ENCODE measurements around the gene CAMK1D.

Gene CAMK1D

DNA sequence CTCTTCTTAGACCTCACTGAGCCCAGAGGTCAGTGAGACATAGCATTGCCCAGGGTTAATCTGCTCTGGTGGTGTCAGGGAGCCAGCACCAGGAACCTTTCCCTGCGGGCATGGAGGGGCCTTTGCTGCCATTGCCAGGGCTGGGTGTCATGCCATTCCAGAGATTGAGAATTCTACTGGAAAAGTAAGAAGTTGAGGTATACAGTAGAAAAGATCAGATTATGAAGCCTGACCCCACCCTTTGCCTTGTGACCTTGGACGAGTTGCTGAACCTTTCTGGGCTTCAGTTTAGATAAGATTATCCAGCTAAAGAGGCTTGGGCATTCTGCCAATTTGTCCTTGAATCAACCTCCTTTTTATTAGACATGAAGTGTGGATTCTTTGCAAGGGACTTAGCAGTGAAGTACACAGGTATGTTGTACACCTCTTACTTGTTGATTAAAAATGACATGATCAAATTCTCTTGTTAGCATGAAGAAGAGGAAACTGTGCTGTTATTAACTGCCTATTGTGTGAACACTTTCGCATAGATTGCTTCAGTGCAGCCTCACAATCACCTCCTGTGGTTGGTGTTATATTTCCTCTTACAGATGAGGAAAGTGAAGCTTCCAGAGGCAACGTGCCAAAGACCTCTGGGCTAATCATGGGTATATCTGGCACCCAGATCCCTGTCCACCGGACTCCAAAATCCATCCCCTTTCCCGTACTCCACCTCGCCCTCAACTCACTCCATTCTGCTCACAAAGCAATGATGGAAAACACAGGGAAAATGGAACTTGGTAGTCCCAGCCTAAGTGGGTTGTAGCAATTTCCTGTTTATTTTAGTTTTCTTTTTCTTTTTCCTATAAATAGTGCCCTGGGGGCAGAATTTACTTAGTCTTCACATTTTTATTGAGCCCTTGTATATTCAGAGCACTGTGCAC, 151.3 kb downstream of the CAMK1D start:
- CTCF ChIA-PET: interaction anchor here (1.3 kb wide), 1 partner anchor 138 kb away, joined by 3 read pairs; no protein-coding TSS in a partner anchor
- POLR2A ChIA-PET: no interaction called here
- Histone ChIP-seq H3K9me3 (ENCODE audit: control insufficient read depth, insufficient read depth, low read depth, low read length) (no peaks in the 10 kb centered on the region), H3K4me3 (ENCODE audit: low read depth, low read length) (no peak overlapping the region), H3K27ac (ENCODE audit: extremely low read depth, low read depth, low read length) (peak overlapping the region; percentile 54), H3K4me1 (ENCODE audit: control insufficient read depth, insufficient read depth, low read length) (peaks cover 34% of the 10 kb centered on the region), H3K36me3 (ENCODE audit: control insufficient read depth in 2 of 2, insufficient read depth in 1 of 2, low read length in 2 of 2) (no peaks in the 10 kb centered on the region)
- 0 out of 2 replicates have a peak, but pooled peaks have one; percentile 20 for TF ChIP-seq ZNF792 (tag by site-specific recombination; IDR thresholded peaks at IDR 0.05)
- TF ChIP-seq ZNF571 (tag by site-specific recombination; IDR thresholded peaks at IDR 0.05): no peak
- TF ChIP-seq ZNF221 (tag by site-specific recombination; IDR thresholded peaks at IDR 0.05; ENCODE audit: borderline replicate concordance): no peak
- TF ChIP-seq, protein P1, sequence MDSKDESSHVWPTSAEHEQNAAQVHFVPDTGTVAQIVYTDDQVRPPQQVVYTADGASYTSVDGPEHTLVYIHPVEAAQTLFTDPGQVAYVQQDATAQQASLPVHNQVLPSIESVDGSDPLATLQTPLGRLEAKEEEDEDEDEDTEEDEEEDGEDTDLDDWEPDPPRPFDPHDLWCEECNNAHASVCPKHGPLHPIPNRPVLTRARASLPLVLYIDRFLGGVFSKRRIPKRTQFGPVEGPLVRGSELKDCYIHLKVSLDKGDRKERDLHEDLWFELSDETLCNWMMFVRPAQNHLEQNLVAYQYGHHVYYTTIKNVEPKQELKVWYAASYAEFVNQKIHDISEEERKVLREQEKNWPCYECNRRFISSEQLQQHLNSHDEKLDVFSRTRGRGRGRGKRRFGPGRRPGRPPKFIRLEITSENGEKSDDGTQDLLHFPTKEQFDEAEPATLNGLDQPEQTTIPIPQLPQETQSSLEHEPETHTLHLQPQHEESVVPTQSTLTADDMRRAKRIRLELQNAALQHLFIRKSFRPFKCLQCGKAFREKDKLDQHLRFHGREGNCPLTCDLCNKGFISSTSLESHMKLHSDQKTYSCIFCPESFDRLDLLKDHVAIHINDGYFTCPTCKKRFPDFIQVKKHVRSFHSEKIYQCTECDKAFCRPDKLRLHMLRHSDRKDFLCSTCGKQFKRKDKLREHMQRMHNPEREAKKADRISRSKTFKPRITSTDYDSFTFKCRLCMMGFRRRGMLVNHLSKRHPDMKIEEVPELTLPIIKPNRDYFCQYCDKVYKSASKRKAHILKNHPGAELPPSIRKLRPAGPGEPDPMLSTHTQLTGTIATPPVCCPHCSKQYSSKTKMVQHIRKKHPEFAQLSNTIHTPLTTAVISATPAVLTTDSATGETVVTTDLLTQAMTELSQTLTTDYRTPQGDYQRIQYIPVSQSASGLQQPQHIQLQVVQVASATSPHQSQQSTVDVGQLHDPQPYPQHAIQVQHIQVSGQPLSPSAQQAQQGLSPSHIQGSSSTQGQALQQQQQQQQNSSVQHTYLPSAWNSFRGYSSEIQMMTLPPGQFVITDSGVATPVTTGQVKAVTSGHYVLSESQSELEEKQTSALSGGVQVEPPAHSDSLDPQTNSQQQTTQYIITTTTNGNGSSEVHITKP (tag by site-specific recombination; IDR thresholded peaks at IDR 0.05): 0 out of 2 replicates have a peak, but pooled peaks have one; percentile 8
- no peak for TF ChIP-seq ZNF626 (tag by site-specific recombination; IDR thresholded peaks at IDR 0.05)
- TF ChIP-seq KLF1 (tag by site-specific recombination; IDR thresholded peaks at IDR 0.05): peak; percentile 19; the same call in 1 of the 2 replicates
- TF ChIP-seq ZNF501 (tag by site-specific recombination; IDR thresholded peaks at IDR 0.05): 0 out of 2 replicates have a peak, but pooled peaks have one; percentile 30
- no peak for TF ChIP-seq ZSCAN23 (tag by site-specific recombination; IDR thresholded peaks at IDR 0.05)
- TF ChIP-seq FEZF1 (tag by site-specific recombination; IDR thresholded peaks at IDR 0.05): peak; percentile 34
- TF ChIP-seq, protein P2, sequence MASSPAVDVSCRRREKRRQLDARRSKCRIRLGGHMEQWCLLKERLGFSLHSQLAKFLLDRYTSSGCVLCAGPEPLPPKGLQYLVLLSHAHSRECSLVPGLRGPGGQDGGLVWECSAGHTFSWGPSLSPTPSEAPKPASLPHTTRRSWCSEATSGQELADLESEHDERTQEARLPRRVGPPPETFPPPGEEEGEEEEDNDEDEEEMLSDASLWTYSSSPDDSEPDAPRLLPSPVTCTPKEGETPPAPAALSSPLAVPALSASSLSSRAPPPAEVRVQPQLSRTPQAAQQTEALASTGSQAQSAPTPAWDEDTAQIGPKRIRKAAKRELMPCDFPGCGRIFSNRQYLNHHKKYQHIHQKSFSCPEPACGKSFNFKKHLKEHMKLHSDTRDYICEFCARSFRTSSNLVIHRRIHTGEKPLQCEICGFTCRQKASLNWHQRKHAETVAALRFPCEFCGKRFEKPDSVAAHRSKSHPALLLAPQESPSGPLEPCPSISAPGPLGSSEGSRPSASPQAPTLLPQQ (tag by site-specific recombination; IDR thresholded peaks at IDR 0.05): peak; percentile 49
- TF ChIP-seq, protein P3, sequence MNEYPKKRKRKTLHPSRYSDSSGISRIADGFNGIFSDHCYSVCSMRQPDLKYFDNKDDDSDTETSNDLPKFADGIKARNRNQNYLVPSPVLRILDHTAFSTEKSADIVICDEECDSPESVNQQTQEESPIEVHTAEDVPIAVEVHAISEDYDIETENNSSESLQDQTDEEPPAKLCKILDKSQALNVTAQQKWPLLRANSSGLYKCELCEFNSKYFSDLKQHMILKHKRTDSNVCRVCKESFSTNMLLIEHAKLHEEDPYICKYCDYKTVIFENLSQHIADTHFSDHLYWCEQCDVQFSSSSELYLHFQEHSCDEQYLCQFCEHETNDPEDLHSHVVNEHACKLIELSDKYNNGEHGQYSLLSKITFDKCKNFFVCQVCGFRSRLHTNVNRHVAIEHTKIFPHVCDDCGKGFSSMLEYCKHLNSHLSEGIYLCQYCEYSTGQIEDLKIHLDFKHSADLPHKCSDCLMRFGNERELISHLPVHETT (tag by site-specific recombination; IDR thresholded peaks at IDR 0.05): no peak
- TF ChIP-seq ZNF548 (tag by site-specific recombination; IDR thresholded peaks at IDR 0.05): no peak
- TF ChIP-seq ZFP37 (tag by site-specific recombination; IDR thresholded peaks at IDR 0.05): no peak
- TF ChIP-seq ZNF366 (tag by site-specific recombination; conservative IDR thresholded peaks at IDR 0.05): peak; percentile 90
- TF ChIP-seq ZFP69B (tag by site-specific recombination; IDR thresholded peaks at IDR 0.05): no peak
- peak; percentile 25; the same call in 1 of the 2 replicates for TF ChIP-seq ZBTB48 (tag by site-specific recombination; IDR thresholded peaks at IDR 0.05)
- TF ChIP-seq ZNF654 (tag by site-specific recombination; IDR thresholded peaks at IDR 0.05; ENCODE audit: low read depth): no peak
- no peak for TF ChIP-seq ZSCAN30 (tag by site-specific recombination; IDR thresholded peaks at IDR 0.05)
- TF ChIP-seq ZNF629 (tag by site-specific recombination; IDR thresholded peaks at IDR 0.05): peak; percentile 44; the same call in 1 of the 2 replicates
- TF ChIP-seq, protein P4, sequence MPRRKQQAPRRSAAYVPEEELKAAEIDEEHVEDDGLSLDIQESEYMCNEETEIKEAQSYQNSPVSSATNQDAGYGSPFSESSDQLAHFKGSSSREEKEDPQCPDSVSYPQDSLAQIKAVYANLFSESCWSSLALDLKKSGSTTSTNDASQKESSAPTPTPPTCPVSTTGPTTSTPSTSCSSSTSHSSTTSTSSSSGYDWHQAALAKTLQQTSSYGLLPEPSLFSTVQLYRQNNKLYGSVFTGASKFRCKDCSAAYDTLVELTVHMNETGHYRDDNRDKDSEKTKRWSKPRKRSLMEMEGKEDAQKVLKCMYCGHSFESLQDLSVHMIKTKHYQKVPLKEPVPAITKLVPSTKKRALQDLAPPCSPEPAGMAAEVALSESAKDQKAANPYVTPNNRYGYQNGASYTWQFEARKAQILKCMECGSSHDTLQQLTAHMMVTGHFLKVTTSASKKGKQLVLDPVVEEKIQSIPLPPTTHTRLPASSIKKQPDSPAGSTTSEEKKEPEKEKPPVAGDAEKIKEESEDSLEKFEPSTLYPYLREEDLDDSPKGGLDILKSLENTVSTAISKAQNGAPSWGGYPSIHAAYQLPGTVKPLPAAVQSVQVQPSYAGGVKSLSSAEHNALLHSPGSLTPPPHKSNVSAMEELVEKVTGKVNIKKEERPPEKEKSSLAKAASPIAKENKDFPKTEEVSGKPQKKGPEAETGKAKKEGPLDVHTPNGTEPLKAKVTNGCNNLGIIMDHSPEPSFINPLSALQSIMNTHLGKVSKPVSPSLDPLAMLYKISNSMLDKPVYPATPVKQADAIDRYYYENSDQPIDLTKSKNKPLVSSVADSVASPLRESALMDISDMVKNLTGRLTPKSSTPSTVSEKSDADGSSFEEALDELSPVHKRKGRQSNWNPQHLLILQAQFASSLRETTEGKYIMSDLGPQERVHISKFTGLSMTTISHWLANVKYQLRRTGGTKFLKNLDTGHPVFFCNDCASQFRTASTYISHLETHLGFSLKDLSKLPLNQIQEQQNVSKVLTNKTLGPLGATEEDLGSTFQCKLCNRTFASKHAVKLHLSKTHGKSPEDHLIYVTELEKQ (tag by site-specific recombination; IDR thresholded peaks at IDR 0.05; ENCODE audit: borderline replicate concordance): no peak
- TF ChIP-seq, protein P5, sequence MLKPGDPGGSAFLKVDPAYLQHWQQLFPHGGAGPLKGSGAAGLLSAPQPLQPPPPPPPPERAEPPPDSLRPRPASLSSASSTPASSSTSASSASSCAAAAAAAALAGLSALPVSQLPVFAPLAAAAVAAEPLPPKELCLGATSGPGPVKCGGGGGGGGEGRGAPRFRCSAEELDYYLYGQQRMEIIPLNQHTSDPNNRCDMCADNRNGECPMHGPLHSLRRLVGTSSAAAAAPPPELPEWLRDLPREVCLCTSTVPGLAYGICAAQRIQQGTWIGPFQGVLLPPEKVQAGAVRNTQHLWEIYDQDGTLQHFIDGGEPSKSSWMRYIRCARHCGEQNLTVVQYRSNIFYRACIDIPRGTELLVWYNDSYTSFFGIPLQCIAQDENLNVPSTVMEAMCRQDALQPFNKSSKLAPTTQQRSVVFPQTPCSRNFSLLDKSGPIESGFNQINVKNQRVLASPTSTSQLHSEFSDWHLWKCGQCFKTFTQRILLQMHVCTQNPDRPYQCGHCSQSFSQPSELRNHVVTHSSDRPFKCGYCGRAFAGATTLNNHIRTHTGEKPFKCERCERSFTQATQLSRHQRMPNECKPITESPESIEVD (tag by site-specific recombination; IDR thresholded peaks at IDR 0.05): peak; percentile 68
- TF ChIP-seq WT1 (tag by site-specific recombination; IDR thresholded peaks at IDR 0.05): 0 out of 2 replicates have a peak, but pooled peaks have one; percentile 21
- peak; percentile 61; the same call in 1 of the 2 replicates for TF ChIP-seq ZNF664 (tag by site-specific recombination; IDR thresholded peaks at IDR 0.05)
- TF ChIP-seq, protein P6, sequence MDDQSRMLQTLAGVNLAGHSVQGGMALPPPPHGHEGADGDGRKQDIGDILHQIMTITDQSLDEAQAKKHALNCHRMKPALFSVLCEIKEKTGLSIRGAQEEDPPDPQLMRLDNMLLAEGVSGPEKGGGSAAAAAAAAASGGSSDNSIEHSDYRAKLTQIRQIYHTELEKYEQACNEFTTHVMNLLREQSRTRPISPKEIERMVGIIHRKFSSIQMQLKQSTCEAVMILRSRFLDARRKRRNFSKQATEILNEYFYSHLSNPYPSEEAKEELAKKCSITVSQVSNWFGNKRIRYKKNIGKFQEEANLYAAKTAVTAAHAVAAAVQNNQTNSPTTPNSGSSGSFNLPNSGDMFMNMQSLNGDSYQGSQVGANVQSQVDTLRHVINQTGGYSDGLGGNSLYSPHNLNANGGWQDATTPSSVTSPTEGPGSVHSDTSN (CRISPR knock-in tag; IDR thresholded peaks at IDR 0.05): no peak

All from HEK293 (cell line).